A673 (cell line): ENCODE measurements around the gene GMDS. TPM values are rescaled to one million over a fixed set of nuclear protein-coding genes. Genes with fewer than 3 reads are reported as not detected.

ENCODE experiments used
- BruUV-seq: library from RNA; stranded (reverse); fragments of 400-500 nt; replicated peaks from 2 replicates; lab custom pipeline; 2021; lab: Mats Ljungman, UMichigan
- CTCF ChIA-PET: fragments of 300-600 bp; sonication (Branson Sonifier 250); formaldehyde crosslinking; loops from one replicate; lab custom pipeline; 2022; ENCODE audit warnings: antibody characterized with exemption; lab: Charles Lee
- POLR2A ChIA-PET: fragments of 300-600 bp; sonication (Branson Sonifier 250); formaldehyde crosslinking; loops from one replicate; lab custom pipeline; 2022; ENCODE audit warnings: antibody characterized with exemption; ENCODE audit not compliant: low non-redundant PET; lab: Charles Lee
- DNase-seq: peaks from one replicate; pipeline ENCODE4 v3.0.0-alpha.2; 2015; ENCODE audit warnings: low spot score
- H3K27ac ChIP-seq: fragments of 200-600 bp; sonication (generic); 2 replicates; pipeline ENCODE4 v1.5.1; 2016; ENCODE audit warnings: mixed run types, low read depth, mild to moderate bottlenecking, mixed read lengths, antibody characterized with exemption, low read length; ENCODE audit not compliant: poor library complexity, severe bottlenecking
- H3K27me3 ChIP-seq: fragments of 200-600 bp; sonication (generic); replicated peaks from 2 replicates; pipeline ENCODE4 v1.6.1; 2017; ENCODE audit warnings: mixed run types, low read depth, mild to moderate bottlenecking, mixed read lengths, antibody characterized with exemption, low read length; ENCODE audit not compliant: insufficient read depth, poor library complexity
- H3K36me3 ChIP-seq: fragments of 200-600 bp; sonication (generic); 2 replicates; pipeline ENCODE4 v1.6.1; 2016; ENCODE audit warnings: mixed run types, mild to moderate bottlenecking, mixed read lengths, antibody characterized with exemption, low read length; ENCODE audit not compliant: insufficient read depth, poor library complexity, severe bottlenecking
- H3K4me1 ChIP-seq: fragments of 200-600 bp; sonication (generic); 2 replicates; pipeline ENCODE4 v1.6.1; 2017; ENCODE audit warnings: mixed run types, mild to moderate bottlenecking, mixed read lengths, antibody characterized with exemption, low read length; ENCODE audit not compliant: insufficient read depth, poor library complexity, severe bottlenecking
- H3K4me3 ChIP-seq: fragments of 200-600 bp; sonication (generic); 2 replicates; pipeline ENCODE4 v1.5.1; 2016; ENCODE audit warnings: low read depth, mixed run types, mild to moderate bottlenecking, mixed read lengths, low read length; ENCODE audit not compliant: poor library complexity, severe bottlenecking
- H3K9me3 ChIP-seq: fragments of 200-600 bp; sonication (generic); 2 replicates; pipeline ENCODE4 v1.6.1; 2016; ENCODE audit warnings: mixed run types, low read depth, mild to moderate bottlenecking, mixed read lengths, antibody characterized with exemption, low read length; ENCODE audit not compliant: poor library complexity, severe bottlenecking
- CTCF ChIP-seq: fragments of 300-800, 200-600 bp; sonication (generic); conservative IDR thresholded peaks from 2 replicates; pipeline ENCODE4 v1.5.1; 2017; ENCODE audit warnings: low read depth, mild to moderate bottlenecking, antibody characterized with exemption, low read length, moderate library complexity, mixed read lengths
- EZH2 ChIP-seq: fragments of 200-600 bp; sonication (generic); IDR thresholded peaks from 2 replicates; pipeline ENCODE4 v1.6.1; 2017; ENCODE audit warnings: borderline replicate concordance, low read depth, mild to moderate bottlenecking, mixed read lengths, antibody characterized with exemption, low read length; ENCODE audit not compliant: poor library complexity, severe bottlenecking
- intact Hi-C: fragments of 100-400 bp; cut with micrococcal nuclease; formaldehyde crosslinking; loops from one replicate; pipeline ENCODE4 v1.10.0; 2022; ENCODE audit not compliant: unreplicated experiment
- total RNA-seq: library from RNA; stranded (reverse); gene quantifications from 2 replicates; pipeline ENCODE4 v1.2.3, GENCODE V29; 2021

The GMDS gene
- total RNA-seq, 1 experiment from 2014 or later = 15.2 TPM

- no peaks in the 10 kb centered on the region for H3K36me3 ChIP-seq
- DNase-seq = no peak
- no peak for TF ChIP-seq CTCF
- no peak for TF ChIP-seq EZH2
- no peak overlapping the region for H3K27ac ChIP-seq
- no peak overlapping the region for H3K4me3 ChIP-seq
- ChIA-PET CTCF (no interaction called here), POLR2A (no interaction called here)
- H3K4me1 ChIP-seq = no peaks in the 10 kb centered on the region
- intact Hi-C loops = no loop called here
- BruUV-seq = no TSS peak
- H3K9me3 ChIP-seq = no peaks in the 10 kb centered on the region
- no peaks in the 10 kb centered on the region for H3K27me3 ChIP-seq
Observed at GRCh38 chr6:1576711-1577110, 668.7 kb downstream of the GMDS start.

GRCh38 chr6:1576166-1576565 is 669.2 kb downstream of the GMDS start:
- Histone ChIP-seq H3K4me1 (no peaks in the 10 kb centered on the region), H3K9me3 (no peaks in the 10 kb centered on the region), H3K27me3 (no peaks in the 10 kb centered on the region), H3K36me3 (no peaks in the 10 kb centered on the region), H3K4me3 (no peak overlapping the region), H3K27ac (no peak overlapping the region)
- intact Hi-C loops = no loop called here
- no peak for DNase-seq
- POLR2A ChIA-PET = no interaction called here
- no peak for TF ChIP-seq EZH2
- no peak for TF ChIP-seq CTCF
- CTCF ChIA-PET = no interaction called here
- no TSS peak for BruUV-seq

- Histone ChIP-seq H3K27ac (no peak overlapping the region), H3K36me3 (no peaks in the 10 kb centered on the region), H3K4me1 (no peaks in the 10 kb centered on the region), H3K27me3 (no peaks in the 10 kb centered on the region), H3K4me3 (no peak overlapping the region), H3K9me3 (peaks cover 1% of the 10 kb centered on the region)
- no TSS peak for BruUV-seq
- TF ChIP-seq CTCF = no peak
- TF ChIP-seq EZH2 = no peak
- CTCF ChIA-PET = no interaction called here
- DNase-seq = no peak
- intact Hi-C loops = no loop called here
- POLR2A ChIA-PET = no interaction called here
Observed at GRCh38 chr6:1575210-1576041, 670.0 kb downstream of the GMDS start.
